HEK293 (cell line): ENCODE measurements around the gene SBF2.

Source experiments
- CTCF ChIA-PET: fragments of 350-600 bp; formaldehyde crosslinking; extraction: SDS; loops from one replicate; lab custom pipeline; 2021; ENCODE audit warnings: antibody characterized with exemption; lab: Yijun Ruan, JAX
- POLR2A ChIA-PET: fragments of 300-600 bp; formaldehyde crosslinking; extraction: SDS; loops from one replicate; lab custom pipeline; 2020; ENCODE audit warnings: antibody characterized with exemption, inconsistent platforms; lab: Yijun Ruan, JAX
- H3K27ac ChIP-seq: fragments of 200-500 bp; sonication (Bioruptor generic); 2 replicates; pipeline ENCODE4 v1.5.1; 2014; ENCODE audit warnings: low read depth, low read length, control low read depth, inconsistent platforms; ENCODE audit errors: extremely low read depth
- H3K36me3 ChIP-seq, 2 experiments: fragments of 200-500 bp in 1 of 2; sonication (Bioruptor generic) in 1 of 2; 1 replicate in 1 of 2; 2 replicates in 1 of 2; pipeline ENCODE4 v1.5.1; 2014 to 2017; ENCODE audit warnings: inconsistent platforms in 2 of 2, low read length in 2 of 2; ENCODE audit not compliant: control insufficient read depth in 2 of 2, insufficient read depth in 1 of 2
- H3K4me1 ChIP-seq: fragments of 200-500 bp; sonication (Bioruptor generic); 2 replicates; pipeline ENCODE4 v1.5.1; 2014; ENCODE audit warnings: mild to moderate bottlenecking, low read length, inconsistent platforms; ENCODE audit not compliant: control insufficient read depth, insufficient read depth
- H3K4me3 ChIP-seq: 2 replicates; pipeline ENCODE4 v1.5.1; 2011; ENCODE audit warnings: low read depth, mild to moderate bottlenecking, control low read depth, low read length, moderate library complexity
- H3K9me3 ChIP-seq: fragments of 200-500 bp; sonication (Bioruptor generic); 2 replicates; pipeline ENCODE4 v1.5.1; 2014; ENCODE audit warnings: low read depth, low read length, inconsistent platforms; ENCODE audit not compliant: control insufficient read depth, insufficient read depth
- GFI1B ChIP-seq: fragments of 450-650 bp; formaldehyde crosslinking; IDR thresholded peaks from 2 replicates; pipeline ENCODE4 v1.5.1; 2016; ENCODE audit warnings: missing biosample characterization, missing genetic modification characterization
- GLIS1 ChIP-seq: fragments of 450-650 bp; formaldehyde crosslinking; IDR thresholded peaks from 2 replicates; pipeline ENCODE4 v1.5.1; 2016; ENCODE audit warnings: missing biosample characterization, missing genetic modification characterization
- KLF16 ChIP-seq: fragments of 450-650 bp; formaldehyde crosslinking; IDR thresholded peaks from 2 replicates; pipeline ENCODE4 v1.5.1; 2017; ENCODE audit warnings: missing biosample characterization, missing genetic modification characterization
- OSR2 ChIP-seq: fragments of 450-650 bp; formaldehyde crosslinking; IDR thresholded peaks from 2 replicates; pipeline ENCODE4 v1.5.1; 2016; ENCODE audit warnings: missing biosample characterization, missing genetic modification characterization
- PRDM1 ChIP-seq: fragments of 450-650 bp; formaldehyde crosslinking; IDR thresholded peaks from 2 replicates; pipeline ENCODE4; 2016; ENCODE audit warnings: missing biosample characterization, missing genetic modification characterization
- ZBTB48 ChIP-seq: fragments of 450-650 bp; formaldehyde crosslinking; IDR thresholded peaks from 2 replicates; pipeline ENCODE4 v1.5.1; 2016; ENCODE audit warnings: missing biosample characterization, missing genetic modification characterization
- ZBTB8A ChIP-seq: fragments of 450-650 bp; formaldehyde crosslinking; IDR thresholded peaks from 2 replicates; pipeline ENCODE4 v1.5.1; 2016; ENCODE audit warnings: missing biosample characterization, missing genetic modification characterization
- ZFP69B ChIP-seq: fragments of 450-650 bp; formaldehyde crosslinking; IDR thresholded peaks from 2 replicates; pipeline ENCODE4 v1.5.1; 2016; ENCODE audit warnings: missing biosample characterization, missing genetic modification characterization
- ZNF10 ChIP-seq: fragments of 450-650 bp; formaldehyde crosslinking; IDR thresholded peaks from 2 replicates; pipeline ENCODE4 v1.5.1; 2017; ENCODE audit warnings: missing biosample characterization, missing genetic modification characterization
- ZNF2 ChIP-seq: fragments of 450-650 bp; formaldehyde crosslinking; IDR thresholded peaks from 2 replicates; pipeline ENCODE4 v1.5.1; 2016; ENCODE audit warnings: missing biosample characterization, missing genetic modification characterization
- ZNF221 ChIP-seq: fragments of 450-650 bp; formaldehyde crosslinking; IDR thresholded peaks from 2 replicates; pipeline ENCODE4 v1.5.1; 2017; ENCODE audit warnings: missing biosample characterization, missing genetic modification characterization, borderline replicate concordance
- ZNF248 ChIP-seq: fragments of 450-650 bp; formaldehyde crosslinking; IDR thresholded peaks from 2 replicates; pipeline ENCODE4 v1.5.1; 2017; ENCODE audit warnings: missing biosample characterization, missing genetic modification characterization
- ZNF335 ChIP-seq: fragments of 450-650 bp; formaldehyde crosslinking; conservative IDR thresholded peaks from 2 replicates; pipeline ENCODE4 v1.5.1; 2016; ENCODE audit warnings: missing biosample characterization, missing genetic modification characterization
- ZNF423 ChIP-seq: fragments of 450-650 bp; formaldehyde crosslinking; IDR thresholded peaks from 2 replicates; pipeline ENCODE4 v1.5.1; 2016; ENCODE audit warnings: missing biosample characterization, missing genetic modification characterization
- ZNF621 ChIP-seq: fragments of 450-650 bp; formaldehyde crosslinking; IDR thresholded peaks from 2 replicates; pipeline ENCODE4 v1.5.1; 2017; ENCODE audit warnings: missing biosample characterization, missing genetic modification characterization
- ZNF626 ChIP-seq: fragments of 450-650 bp; sonication (Bioruptor Pico); formaldehyde crosslinking; IDR thresholded peaks from 2 replicates; pipeline ENCODE4 v1.5.1; 2018; ENCODE audit warnings: missing biosample characterization, missing genetic modification characterization, inconsistent platforms
- ZNF660 ChIP-seq: fragments of 450-650 bp; IDR thresholded peaks from 2 replicates; pipeline ENCODE4 v1.5.1; 2018; ENCODE audit warnings: missing biosample characterization, mild to moderate bottlenecking, missing genetic modification characterization
- ZNF747 ChIP-seq: fragments of 450-650 bp; formaldehyde crosslinking; IDR thresholded peaks from 2 replicates; pipeline ENCODE4 v1.5.1; 2016; ENCODE audit warnings: missing biosample characterization, missing genetic modification characterization
- ZNF843 ChIP-seq: fragments of 450-650 bp; formaldehyde crosslinking; IDR thresholded peaks from 2 replicates; pipeline ENCODE4 v1.5.1; 2016; ENCODE audit warnings: missing biosample characterization, missing genetic modification characterization
- TF ChIP-seq, protein P1 (sequence below): sonication (generic); formaldehyde crosslinking; IDR thresholded peaks from 2 replicates; pipeline ENCODE4 v1.8.1; 2022; ENCODE audit warnings: mild to moderate bottlenecking, moderate library complexity, missing genetic modification reagents
- TF ChIP-seq, protein P2 (sequence below): fragments of 450-650 bp; formaldehyde crosslinking; optimal IDR thresholded peaks from 2 replicates; pipeline ENCODE3; 2016; ENCODE audit warnings: missing biosample characterization, mild to moderate bottlenecking, missing genetic modification characterization
- TF ChIP-seq, protein P3 (sequence below): fragments of 450-650 bp; formaldehyde crosslinking; IDR thresholded peaks from 2 replicates; pipeline ENCODE4 v1.5.1; 2016; ENCODE audit warnings: missing biosample characterization, missing genetic modification characterization
- TF ChIP-seq, protein P4 (sequence below): fragments of 450-650 bp; formaldehyde crosslinking; conservative IDR thresholded peaks from 2 replicates; pipeline ENCODE4 v1.5.1; 2016; ENCODE audit warnings: low read depth, missing biosample characterization, missing genetic modification characterization
- TF ChIP-seq, protein P5 (sequence below): fragments of 450-650 bp; formaldehyde crosslinking; IDR thresholded peaks from 2 replicates; pipeline ENCODE4 v1.5.1; 2016; ENCODE audit warnings: missing biosample characterization, missing genetic modification characterization

SBF2 gene

DNA sequence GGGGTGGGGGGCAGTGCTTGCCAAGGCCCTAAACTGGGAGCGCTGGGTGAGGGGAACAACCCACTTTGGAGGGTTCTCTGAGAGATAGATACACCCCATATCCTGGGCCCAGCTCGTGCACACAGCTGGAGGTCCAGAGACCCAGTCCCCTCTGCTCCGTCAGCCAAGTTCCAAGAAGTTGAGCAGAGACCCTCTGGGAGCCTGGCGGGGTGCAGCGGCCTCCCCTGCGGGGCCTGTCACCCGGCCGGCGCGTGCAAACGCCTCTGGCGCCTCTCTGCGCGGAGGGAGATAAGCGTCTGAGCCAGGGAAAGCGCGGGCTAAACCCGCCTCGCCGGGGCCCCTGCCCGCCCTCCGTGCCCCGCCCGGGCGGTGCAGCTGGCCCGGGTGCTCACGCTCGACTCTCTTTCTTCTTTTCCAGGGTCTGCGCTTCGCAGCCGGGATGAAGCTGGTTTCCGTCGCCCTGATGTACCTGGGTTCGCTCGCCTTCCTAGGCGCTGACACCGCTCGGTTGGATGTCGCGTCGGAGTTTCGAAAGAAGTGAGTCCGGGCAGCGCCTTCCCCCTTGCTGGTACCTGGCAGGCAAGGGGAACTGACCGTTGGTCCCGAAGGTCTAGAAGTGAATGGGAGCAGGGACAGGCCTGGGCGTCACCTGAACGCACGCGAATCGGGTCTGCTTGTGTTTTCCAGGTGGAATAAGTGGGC is 11.4 kb upstream of the SBF2 start (continued):
- TF ChIP-seq ZNF2 (0 out of 2 replicates have a peak, but pooled peaks have one; percentile 8), ZNF248 (tag by site-specific recombination) (no peak), ZNF621 (tag by site-specific recombination) (no peak), ZNF221 (tag by site-specific recombination) (no peak), ZBTB48 (tag by site-specific recombination) (no peak), GFI1B (tag by site-specific recombination) (no peak), ZFP69B (tag by site-specific recombination) (no peak), ZNF10 (tag by site-specific recombination) (no peak), ZNF747 (no peak), PRDM1 (tag by site-specific recombination) (no peak), ZBTB8A (tag by site-specific recombination) (peak; percentile 49)
- TF ChIP-seq, protein P1, sequence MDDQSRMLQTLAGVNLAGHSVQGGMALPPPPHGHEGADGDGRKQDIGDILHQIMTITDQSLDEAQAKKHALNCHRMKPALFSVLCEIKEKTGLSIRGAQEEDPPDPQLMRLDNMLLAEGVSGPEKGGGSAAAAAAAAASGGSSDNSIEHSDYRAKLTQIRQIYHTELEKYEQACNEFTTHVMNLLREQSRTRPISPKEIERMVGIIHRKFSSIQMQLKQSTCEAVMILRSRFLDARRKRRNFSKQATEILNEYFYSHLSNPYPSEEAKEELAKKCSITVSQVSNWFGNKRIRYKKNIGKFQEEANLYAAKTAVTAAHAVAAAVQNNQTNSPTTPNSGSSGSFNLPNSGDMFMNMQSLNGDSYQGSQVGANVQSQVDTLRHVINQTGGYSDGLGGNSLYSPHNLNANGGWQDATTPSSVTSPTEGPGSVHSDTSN = 0 out of 2 replicates have a peak, but pooled peaks have one; percentile 35
- TF ChIP-seq, protein P2, sequence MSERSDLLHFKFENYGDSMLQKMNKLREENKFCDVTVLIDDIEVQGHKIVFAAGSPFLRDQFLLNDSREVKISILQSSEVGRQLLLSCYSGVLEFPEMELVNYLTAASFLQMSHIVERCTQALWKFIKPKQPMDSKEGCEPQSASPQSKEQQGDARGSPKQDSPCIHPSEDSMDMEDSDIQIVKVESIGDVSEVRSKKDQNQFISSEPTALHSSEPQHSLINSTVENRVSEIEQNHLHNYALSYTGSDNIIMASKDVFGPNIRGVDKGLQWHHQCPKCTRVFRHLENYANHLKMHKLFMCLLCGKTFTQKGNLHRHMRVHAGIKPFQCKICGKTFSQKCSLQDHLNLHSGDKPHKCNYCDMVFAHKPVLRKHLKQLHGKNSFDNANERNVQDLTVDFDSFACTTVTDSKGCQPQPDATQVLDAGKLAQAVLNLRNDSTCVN = no peak
- TF ChIP-seq, protein P3, sequence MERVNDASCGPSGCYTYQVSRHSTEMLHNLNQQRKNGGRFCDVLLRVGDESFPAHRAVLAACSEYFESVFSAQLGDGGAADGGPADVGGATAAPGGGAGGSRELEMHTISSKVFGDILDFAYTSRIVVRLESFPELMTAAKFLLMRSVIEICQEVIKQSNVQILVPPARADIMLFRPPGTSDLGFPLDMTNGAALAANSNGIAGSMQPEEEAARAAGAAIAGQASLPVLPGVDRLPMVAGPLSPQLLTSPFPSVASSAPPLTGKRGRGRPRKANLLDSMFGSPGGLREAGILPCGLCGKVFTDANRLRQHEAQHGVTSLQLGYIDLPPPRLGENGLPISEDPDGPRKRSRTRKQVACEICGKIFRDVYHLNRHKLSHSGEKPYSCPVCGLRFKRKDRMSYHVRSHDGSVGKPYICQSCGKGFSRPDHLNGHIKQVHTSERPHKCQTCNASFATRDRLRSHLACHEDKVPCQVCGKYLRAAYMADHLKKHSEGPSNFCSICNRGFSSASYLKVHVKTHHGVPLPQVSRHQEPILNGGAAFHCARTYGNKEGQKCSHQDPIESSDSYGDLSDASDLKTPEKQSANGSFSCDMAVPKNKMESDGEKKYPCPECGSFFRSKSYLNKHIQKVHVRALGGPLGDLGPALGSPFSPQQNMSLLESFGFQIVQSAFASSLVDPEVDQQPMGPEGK = no peak; the same call in 1 of the 2 replicates

DNA sequence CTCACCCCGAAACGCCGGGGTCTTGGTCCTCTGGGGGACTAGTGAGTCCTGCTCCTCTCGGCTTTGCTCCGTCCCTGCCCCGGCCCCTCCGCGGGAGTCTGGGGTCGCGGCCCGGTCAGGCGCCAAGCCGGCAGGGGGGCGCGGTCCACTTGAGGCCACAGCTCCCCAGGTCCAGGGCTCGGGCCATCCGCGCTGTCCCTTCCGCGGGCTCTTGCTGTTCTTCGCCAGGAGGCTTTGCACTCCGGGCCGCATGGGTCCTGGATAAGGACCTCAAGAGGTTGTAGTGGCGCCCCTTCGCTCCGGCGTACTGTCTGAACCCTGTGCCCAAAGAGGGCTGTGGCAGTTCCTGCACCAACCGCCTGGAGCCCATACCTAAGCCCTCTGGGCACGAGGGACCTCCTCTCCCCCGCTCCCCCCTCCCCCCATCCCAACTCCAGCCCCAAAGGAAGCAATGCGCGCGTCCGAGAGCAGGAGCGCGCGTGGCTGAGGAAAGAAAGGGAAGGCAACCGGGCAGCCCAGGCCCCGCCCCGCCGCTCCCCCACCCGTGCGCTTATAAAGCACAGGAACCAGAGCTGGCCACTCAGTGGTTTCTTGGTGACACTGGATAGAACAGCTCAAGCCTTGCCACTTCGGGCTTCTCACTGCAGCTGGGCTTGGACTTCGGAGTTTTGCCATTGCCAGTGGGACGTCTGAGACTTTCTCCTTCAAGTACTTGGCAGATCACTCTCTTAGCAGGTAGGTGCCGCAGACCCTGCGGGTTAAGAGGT is 10.7 kb upstream of the SBF2 start, which contains the start of gene ADM:
Gene ADM, plus strand, starts transcription at position 579 of the 767 bp plus-strand sequence. CDS start 628 bp downstream, outside the sequence.
- ChIA-PET CTCF (interaction anchor here (0.6 to 6.8 kb wide), 13 partner anchors 20 to 546 kb away, joined by 3 to 68 read pairs (median 3); no protein-coding TSS in a partner anchor), POLR2A (interaction anchor here (0.6 to 3.7 kb wide), 65 partner anchors 8 to 844 kb away, joined by 3 to 41 read pairs (median 4); partner anchors contain the start of genes CTR9, EIF4G2, RNF141 and WEE1)
- peak within 1 kb of the TSS; percentile 86 for H3K27ac ChIP-seq
- H3K4me3 ChIP-seq = peak within 1 kb of the TSS; percentile 48
- H3K9me3 ChIP-seq = no peaks in the 10 kb centered on the region
- peaks cover 0 to 16% of the 10 kb centered on the region in 2 experiments; a peak in 1 of 3 replicates for H3K36me3 ChIP-seq
- H3K4me1 ChIP-seq = no peaks in the 10 kb centered on the region
- no peak for TF ChIP-seq ZNF843 (tag by site-specific recombination)
- TF ChIP-seq ZNF660 = peak; percentile 50; the same call in 1 of the 2 replicates
- TF ChIP-seq OSR2 (tag by site-specific recombination) = no peak
- TF ChIP-seq, protein P4, sequence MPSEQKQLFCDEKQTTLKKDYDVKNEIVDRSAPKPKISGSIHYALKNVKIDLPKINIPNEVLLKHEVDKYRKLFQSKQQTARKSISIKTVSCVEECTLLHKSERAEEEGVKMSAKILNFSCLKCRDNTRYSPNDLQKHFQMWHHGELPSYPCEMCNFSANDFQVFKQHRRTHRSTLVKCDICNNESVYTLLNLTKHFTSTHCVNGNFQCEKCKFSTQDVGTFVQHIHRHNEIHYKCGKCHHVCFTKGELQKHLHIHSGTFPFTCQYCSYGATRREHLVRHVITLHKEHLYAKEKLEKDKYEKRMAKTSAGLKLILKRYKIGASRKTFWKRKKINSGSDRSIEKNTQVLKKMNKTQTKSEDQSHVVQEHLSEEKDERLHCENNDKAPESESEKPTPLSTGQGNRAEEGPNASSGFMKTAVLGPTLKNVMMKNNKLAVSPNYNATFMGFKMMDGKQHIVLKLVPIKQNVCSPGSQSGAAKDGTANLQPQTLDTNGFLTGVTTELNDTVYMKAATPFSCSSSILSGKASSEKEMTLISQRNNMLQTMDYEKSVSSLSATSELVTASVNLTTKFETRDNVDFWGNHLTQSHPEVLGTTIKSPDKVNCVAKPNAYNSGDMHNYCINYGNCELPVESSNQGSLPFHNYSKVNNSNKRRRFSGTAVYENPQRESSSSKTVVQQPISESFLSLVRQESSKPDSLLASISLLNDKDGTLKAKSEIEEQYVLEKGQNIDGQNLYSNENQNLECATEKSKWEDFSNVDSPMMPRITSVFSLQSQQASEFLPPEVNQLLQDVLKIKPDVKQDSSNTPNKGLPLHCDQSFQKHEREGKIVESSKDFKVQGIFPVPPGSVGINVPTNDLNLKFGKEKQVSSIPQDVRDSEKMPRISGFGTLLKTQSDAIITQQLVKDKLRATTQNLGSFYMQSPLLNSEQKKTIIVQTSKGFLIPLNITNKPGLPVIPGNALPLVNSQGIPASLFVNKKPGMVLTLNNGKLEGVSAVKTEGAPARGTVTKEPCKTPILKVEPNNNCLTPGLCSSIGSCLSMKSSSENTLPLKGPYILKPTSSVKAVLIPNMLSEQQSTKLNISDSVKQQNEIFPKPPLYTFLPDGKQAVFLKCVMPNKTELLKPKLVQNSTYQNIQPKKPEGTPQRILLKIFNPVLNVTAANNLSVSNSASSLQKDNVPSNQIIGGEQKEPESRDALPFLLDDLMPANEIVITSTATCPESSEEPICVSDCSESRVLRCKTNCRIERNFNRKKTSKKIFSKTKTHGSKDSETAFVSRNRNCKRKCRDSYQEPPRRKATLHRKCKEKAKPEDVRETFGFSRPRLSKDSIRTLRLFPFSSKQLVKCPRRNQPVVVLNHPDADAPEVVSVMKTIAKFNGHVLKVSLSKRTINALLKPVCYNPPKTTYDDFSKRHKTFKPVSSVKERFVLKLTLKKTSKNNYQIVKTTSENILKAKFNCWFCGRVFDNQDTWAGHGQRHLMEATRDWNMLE = no peak
- peak; percentile 80 for TF ChIP-seq ZNF335
- peak; percentile 36 for TF ChIP-seq GLIS1
- no peak for TF ChIP-seq ZNF626 (tag by site-specific recombination)
- 0 out of 2 replicates have a peak, but pooled peaks have one; percentile 0 for TF ChIP-seq KLF16
- TF ChIP-seq ZNF2 = peak; percentile 44
- TF ChIP-seq, protein P5, sequence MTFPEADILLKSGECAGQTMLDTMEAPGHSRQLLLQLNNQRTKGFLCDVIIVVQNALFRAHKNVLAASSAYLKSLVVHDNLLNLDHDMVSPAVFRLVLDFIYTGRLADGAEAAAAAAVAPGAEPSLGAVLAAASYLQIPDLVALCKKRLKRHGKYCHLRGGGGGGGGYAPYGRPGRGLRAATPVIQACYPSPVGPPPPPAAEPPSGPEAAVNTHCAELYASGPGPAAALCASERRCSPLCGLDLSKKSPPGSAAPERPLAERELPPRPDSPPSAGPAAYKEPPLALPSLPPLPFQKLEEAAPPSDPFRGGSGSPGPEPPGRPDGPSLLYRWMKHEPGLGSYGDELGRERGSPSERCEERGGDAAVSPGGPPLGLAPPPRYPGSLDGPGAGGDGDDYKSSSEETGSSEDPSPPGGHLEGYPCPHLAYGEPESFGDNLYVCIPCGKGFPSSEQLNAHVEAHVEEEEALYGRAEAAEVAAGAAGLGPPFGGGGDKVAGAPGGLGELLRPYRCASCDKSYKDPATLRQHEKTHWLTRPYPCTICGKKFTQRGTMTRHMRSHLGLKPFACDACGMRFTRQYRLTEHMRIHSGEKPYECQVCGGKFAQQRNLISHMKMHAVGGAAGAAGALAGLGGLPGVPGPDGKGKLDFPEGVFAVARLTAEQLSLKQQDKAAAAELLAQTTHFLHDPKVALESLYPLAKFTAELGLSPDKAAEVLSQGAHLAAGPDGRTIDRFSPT = peak; percentile 73; the same call in 1 of the 2 replicates
- TF ChIP-seq ZNF423 (tag by site-specific recombination) = no peak
